Measurements from ENCODE around the gene DCUN1D3. TPM values are rescaled to one million over a fixed set of nuclear protein-coding genes. Genes with fewer than 3 reads are reported as not detected.

The DCUN1D3 gene
- total RNA-seq, 8 experiments from 2014 or later: 6.9 to 15.1 (median 11.0) TPM

GRCh38 chr16:20899071-20899470, 1.1 kb downstream of the DCUN1D3 start:
- Histone ChIP-seq H3K4me1 (replicated peaks in 1 of 2) (peaks cover 11 to 15% of the 10 kb centered on the region in 2 donors), H3K27ac (peak overlapping the region in 1 of 2 donors; percentile 99), H3K4me3 (peak overlapping the region; percentile 48 to 67 (median 59))
- in situ Hi-C loops (cut with MboI; ENCODE audit: low pct_unique_long_range_greater_than_20kb in 2 of 9, low sequenced_read_pairs in 9 of 9, unreplicated experiment in 9 of 9): no loop called here
- ATAC-seq (replicated peaks in 6 of 8): peak in 3 of 8 experiments; percentile 1 to 3 (median 3)
- WGBS, 10 experiments: 0 to 19% (median 11%) methylated on average over 2 to 5 of the region's 5 CpGs; no CpG with 5 or more reads in 1 of the 10 experiments

- H3K4me3 ChIP-seq: peak overlapping the region in 1 of 5 donors; percentile 67
- WGBS, 10 experiments: 60 to 100% (median 83%) methylated on average over 1 to 3 of the region's 3 CpGs; no CpG with 5 or more reads in 1 of the 10 experiments
- in situ Hi-C loops (cut with MboI; ENCODE audit: low pct_unique_long_range_greater_than_20kb in 2 of 9, low sequenced_read_pairs in 9 of 9, unreplicated experiment in 9 of 9): no loop called here
- peaks cover 11 to 15% of the 10 kb centered on the region in 2 donors for H3K4me1 ChIP-seq (replicated peaks in 1 of 2)
- ATAC-seq (replicated peaks in 6 of 8): no peak
- H3K27ac ChIP-seq: no peak overlapping the region
These were observed 2.2 kb downstream of the DCUN1D3 start for GRCh38 chr16:20897922-20898321.

DNA sequence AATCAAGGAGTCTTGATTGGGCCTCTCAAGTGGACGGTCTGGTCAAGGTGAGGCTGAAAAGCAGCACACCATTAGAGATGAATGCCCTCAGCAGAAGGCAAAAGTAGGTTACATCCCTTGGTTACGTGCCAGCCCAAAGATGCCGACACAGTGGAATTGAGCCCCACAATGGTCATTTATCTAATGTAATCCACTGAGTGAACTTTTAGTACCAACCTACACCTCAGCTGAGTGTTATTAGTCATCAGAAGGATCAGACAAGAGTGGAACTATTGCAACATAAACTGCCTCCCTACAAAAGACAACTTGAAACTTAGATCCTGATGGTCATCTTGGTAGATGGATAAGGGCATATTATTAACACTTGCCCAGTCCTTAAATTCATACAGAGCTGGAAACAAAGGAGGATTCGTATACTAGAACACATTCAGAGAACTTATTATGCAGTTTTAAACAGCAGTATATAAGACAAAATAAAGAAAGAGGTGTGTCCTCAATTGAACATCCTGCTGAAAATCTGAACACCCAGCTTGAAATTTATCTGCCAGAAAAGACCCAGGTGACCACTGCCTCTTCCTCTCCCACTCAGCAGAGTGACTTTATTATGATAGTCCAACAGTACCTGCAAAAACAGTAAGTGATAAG, 2.8 kb downstream of the DCUN1D3 start:
- ATAC-seq (replicated peaks in 6 of 8): no peak
- H3K4me3 ChIP-seq: no peak overlapping the region
- no peak overlapping the region for H3K27ac ChIP-seq
- 80 to 100% (median 96%) methylated on average over 1 to 4 of the region's 4 CpGs; no CpG with 5 or more reads in 2 of the 10 experiments for WGBS, 10 experiments
- in situ Hi-C loops (cut with MboI; ENCODE audit: low pct_unique_long_range_greater_than_20kb in 2 of 9, low sequenced_read_pairs in 9 of 9, unreplicated experiment in 9 of 9): no loop called here
- peaks cover 11 to 13% of the 10 kb centered on the region in 2 donors for H3K4me1 ChIP-seq (replicated peaks in 1 of 2)

DNA sequence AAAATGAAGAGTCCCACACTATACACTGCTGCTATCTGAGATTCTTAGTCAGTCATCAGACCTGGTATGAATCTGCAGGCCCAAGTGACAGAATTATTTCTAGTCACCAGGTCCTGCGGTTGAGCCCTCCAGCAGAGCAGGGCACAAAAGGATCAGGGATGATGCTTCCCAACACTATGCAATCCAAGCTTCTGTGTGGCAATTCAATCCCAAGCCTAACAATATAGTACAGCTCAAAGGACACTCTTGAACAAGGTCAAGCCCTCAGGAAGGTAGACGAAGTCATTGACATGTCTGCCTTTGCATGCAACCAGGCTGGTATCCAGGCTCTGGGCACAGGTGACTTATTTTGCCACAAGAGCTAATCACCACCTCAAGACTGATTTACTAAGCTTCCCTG, 5.8 kb downstream of the DCUN1D3 start:
- H3K27ac ChIP-seq: no peak overlapping the region
- no peak overlapping the region for H3K4me3 ChIP-seq
- peaks cover 6 to 7% of the 10 kb centered on the region in 2 donors for H3K4me1 ChIP-seq (replicated peaks in 1 of 2)
- 71 to 100% (median 82%) methylated on average over 1 to 2 of the region's 2 CpGs; no CpG with 5 or more reads in 5 of the 10 experiments for WGBS, 10 experiments
- in situ Hi-C loops (cut with MboI; ENCODE audit: low pct_unique_long_range_greater_than_20kb in 2 of 9, low sequenced_read_pairs in 9 of 9, unreplicated experiment in 9 of 9): no loop called here
- no peak for ATAC-seq (replicated peaks in 6 of 8)

- Histone ChIP-seq H3K4me1 (replicated peaks in 1 of 2) (no peaks in the 10 kb centered on the region), H3K4me3 (no peak overlapping the region), H3K27ac (no peak overlapping the region)
- in situ Hi-C loops (cut with MboI; ENCODE audit: low pct_unique_long_range_greater_than_20kb in 2 of 9, low sequenced_read_pairs in 9 of 9, unreplicated experiment in 9 of 9): no loop called here
- peak in 3 of 8 experiments; percentile 27 to 61 (median 29) for ATAC-seq (replicated peaks in 6 of 8)
- WGBS, 10 experiments: 80 to 100% (median 97%) methylated on average over 1 to 4 of the region's 4 CpGs; no CpG with 5 or more reads in 2 of the 10 experiments
These were observed 10.4 kb downstream of the DCUN1D3 start for GRCh38 chr16:20889625-20890275.

DNA sequence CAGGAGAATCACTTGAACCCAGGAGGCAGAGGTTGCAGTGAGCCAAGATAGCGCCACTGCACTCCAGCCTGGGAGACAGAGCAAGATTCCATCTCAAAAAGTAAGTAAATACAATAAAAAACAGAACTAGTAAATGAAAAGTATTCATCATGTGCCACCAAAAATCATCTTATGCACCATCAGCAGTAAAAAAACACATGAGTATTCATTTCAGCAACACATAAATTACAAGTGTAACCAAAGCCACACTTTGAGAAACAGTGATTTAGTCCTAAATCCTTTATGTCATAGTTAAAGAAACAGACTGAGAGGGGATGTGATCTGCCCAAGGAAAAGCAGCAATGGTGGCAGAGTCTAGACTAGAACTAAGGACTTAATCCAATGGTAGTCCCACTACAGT, 13.0 kb downstream of the DCUN1D3 start:
- Histone ChIP-seq H3K4me3 (no peak overlapping the region), H3K4me1 (replicated peaks in 1 of 2) (no peaks in the 10 kb centered on the region), H3K27ac (no peak overlapping the region)
- no peak for ATAC-seq (replicated peaks in 6 of 8)
- in situ Hi-C loops (cut with MboI; ENCODE audit: low pct_unique_long_range_greater_than_20kb in 2 of 9, low sequenced_read_pairs in 9 of 9, unreplicated experiment in 9 of 9): no loop called here
- WGBS, 10 experiments: 100% methylated on average over 1 of the region's 1 CpG; no CpG with 5 or more reads in 6 of the 10 experiments

GRCh38 chr16:20886320-20886719, 13.8 kb downstream of the DCUN1D3 start:
- WGBS, 10 experiments: 0 to 100% (median 83%) methylated on average over 1 of the region's 1 CpG; no CpG with 5 or more reads in 2 of the 10 experiments
- Histone ChIP-seq H3K27ac (no peak overlapping the region), H3K4me1 (replicated peaks in 1 of 2) (no peaks in the 10 kb centered on the region), H3K4me3 (no peak overlapping the region)
- in situ Hi-C loops (cut with MboI; ENCODE audit: low pct_unique_long_range_greater_than_20kb in 2 of 9, low sequenced_read_pairs in 9 of 9, unreplicated experiment in 9 of 9): no loop called here
- ATAC-seq (replicated peaks in 6 of 8): no peak

DNA sequence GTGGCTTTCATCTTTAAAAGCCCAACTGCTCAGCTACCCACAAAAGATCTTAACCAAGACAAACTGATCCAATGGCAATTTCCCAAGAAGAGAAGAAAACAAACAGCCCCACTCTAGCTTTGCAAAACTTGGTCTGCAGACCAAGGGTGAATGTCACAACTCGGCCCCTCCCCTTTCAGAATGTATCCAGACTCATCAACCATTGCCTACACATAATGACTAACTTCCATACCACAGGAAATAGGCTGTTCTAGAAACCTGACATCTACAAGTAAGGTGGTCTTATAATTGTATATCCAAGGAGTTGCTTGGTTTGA, 16.0 kb downstream of the DCUN1D3 start:
- WGBS, 10 experiments: 40 to 86% (median 80%) methylated on average over 1 of the region's 1 CpG; no CpG with 5 or more reads in 4 of the 10 experiments
- Histone ChIP-seq H3K4me3 (no peak overlapping the region), H3K4me1 (replicated peaks in 1 of 2) (peaks cover 6 to 11% of the 10 kb centered on the region in 2 donors), H3K27ac (no peak overlapping the region)
- in situ Hi-C loops (cut with MboI; ENCODE audit: low pct_unique_long_range_greater_than_20kb in 2 of 9, low sequenced_read_pairs in 9 of 9, unreplicated experiment in 9 of 9): no loop called here
- peak in 1 of 8 experiments; percentile 38 for ATAC-seq (replicated peaks in 6 of 8)

DNA sequence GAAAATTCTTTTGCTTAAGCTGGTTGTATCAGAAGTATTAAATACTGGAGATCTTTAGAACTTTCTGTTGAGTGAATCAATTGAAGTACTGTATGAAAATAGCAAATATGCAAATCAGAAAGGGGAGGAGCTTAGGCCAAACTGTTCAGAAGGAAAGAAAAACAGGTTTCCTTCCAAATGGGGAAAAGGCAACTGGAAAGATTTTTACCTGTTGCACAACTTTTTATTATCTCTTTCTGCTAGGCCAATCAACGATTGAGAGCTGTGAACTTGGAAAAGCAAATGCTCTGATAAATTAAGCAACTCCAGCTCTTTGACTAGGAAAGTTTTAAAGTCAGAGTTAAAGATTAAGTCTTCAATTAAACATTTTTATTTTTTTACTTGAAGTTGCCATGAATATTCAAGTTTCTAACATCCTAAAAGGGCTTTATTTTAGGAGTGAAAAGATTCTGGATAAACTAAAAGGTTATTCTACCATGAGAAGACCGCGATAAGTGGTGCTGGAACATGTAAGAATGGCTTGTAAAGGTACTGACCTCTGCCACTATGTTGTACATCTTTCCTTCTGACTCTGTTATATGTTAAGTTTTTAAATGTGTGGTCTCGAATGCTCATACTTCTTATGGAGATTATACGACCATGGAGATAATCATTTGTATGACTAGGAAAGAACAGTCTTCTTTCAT, 16.5 kb downstream of the DCUN1D3 start:
- H3K4me1 ChIP-seq (replicated peaks in 1 of 2): peaks cover 11 to 16% of the 10 kb centered on the region in 2 donors
- 57 to 100% (median 71%) methylated on average over 1 to 5 of the region's 5 CpGs for WGBS, 10 experiments
- in situ Hi-C loops (cut with MboI; ENCODE audit: low pct_unique_long_range_greater_than_20kb in 2 of 9, low sequenced_read_pairs in 9 of 9, unreplicated experiment in 9 of 9): no loop called here
- ATAC-seq (replicated peaks in 6 of 8): no peak
- no peak overlapping the region for H3K27ac ChIP-seq
- H3K4me3 ChIP-seq: no peak overlapping the region

- ATAC-seq (replicated peaks in 6 of 8): no peak
- 63 to 100% (median 84%) methylated on average over 1 to 6 of the region's 6 CpGs for WGBS, 10 experiments
- no peak overlapping the region for H3K27ac ChIP-seq
- H3K4me3 ChIP-seq: no peak overlapping the region
- in situ Hi-C loops (cut with MboI; ENCODE audit: low pct_unique_long_range_greater_than_20kb in 2 of 9, low sequenced_read_pairs in 9 of 9, unreplicated experiment in 9 of 9): no loop called here
- peaks cover 15 to 21% of the 10 kb centered on the region in 2 donors for H3K4me1 ChIP-seq (replicated peaks in 1 of 2)
These were observed 18.7 kb downstream of the DCUN1D3 start for GRCh38 chr16:20881503-20881878.

DNA sequence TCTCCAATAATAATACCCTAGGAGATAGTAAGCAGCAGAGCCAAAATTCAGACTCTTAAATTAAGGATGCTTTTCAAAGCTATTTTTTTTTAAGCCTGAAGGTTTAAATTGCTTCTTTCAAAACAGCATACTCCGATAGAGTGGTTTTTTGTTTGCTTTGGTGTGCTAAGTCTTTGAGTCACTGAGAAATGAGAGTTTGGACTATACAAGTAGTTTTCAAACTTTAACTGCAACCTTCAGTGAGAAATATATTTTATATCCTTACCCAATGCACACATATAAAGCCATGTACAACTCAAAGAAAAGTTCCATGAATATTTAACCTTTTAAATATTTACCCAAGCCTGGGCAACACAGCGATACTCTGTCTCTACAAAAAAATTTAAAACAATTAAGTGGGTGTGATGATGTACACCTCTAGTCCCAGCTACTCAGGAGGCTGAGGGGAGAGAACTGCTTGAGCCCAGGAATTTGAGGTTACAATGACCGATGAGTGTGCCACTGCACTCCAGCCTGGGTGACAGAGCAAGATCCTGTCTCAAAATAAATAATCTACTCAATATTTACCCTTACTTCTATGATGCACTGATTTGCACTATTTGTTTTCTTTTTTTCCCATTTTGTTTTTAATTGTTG, 19.2 kb downstream of the DCUN1D3 start:
- H3K4me1 ChIP-seq (replicated peaks in 1 of 2): peaks cover 15 to 21% of the 10 kb centered on the region in 2 donors
- in situ Hi-C loops (cut with MboI; ENCODE audit: low pct_unique_long_range_greater_than_20kb in 2 of 9, low sequenced_read_pairs in 9 of 9, unreplicated experiment in 9 of 9): no loop called here
- 68 to 100% (median 95%) methylated on average over 1 to 3 of the region's 3 CpGs for WGBS, 10 experiments
- ATAC-seq (replicated peaks in 6 of 8): peak in 1 of 8 experiments; percentile 18
- H3K4me3 ChIP-seq: no peak overlapping the region
- no peak overlapping the region for H3K27ac ChIP-seq

DNA sequence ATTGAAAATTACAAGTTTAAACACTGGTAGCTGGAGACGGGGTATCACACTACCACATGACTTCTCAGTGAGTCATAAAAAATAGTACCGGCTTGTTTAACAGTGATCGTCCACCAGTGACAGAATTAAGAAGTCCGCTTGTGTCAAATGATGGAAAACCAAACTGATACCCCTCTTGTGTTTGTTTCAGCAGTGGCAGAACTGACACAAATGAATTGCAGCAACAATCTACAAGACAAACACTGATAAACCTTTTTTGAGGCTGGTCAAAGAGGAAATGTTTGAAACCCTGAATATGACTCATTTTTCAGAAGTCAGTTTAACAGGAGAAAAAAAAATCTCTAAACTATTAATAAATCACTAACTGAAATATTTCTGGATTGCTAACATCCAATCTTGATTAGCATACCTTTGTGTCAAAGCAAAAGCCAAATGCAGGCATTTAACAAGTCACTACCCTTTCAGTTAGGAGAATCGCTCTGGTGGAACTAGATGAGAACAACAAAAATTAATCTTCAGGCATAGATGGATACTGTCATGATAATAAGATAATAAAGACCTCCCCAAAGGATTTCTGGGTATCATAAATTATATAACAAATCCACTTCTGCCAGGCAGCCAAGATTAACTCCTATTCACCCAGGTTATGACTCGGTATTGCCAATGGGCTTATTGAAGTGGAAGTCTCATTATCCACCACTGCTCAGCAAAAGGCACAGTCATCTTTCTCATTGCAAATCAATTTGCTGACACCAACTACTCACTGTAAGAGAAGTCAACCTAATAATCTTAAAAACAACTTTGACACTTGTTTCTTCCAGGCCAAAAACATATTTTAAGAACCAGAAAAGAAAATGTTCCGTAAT, 20.8 kb downstream of the DCUN1D3 start:
- ATAC-seq (replicated peaks in 6 of 8): peak; percentile 24 to 79 (median 66)
- in situ Hi-C loops (cut with MboI; ENCODE audit: low pct_unique_long_range_greater_than_20kb in 2 of 9, low sequenced_read_pairs in 9 of 9, unreplicated experiment in 9 of 9): no loop called here
- WGBS, 10 experiments: 30 to 56% (median 48%) methylated on average over 2 to 7 of the region's 7 CpGs
- Histone ChIP-seq H3K27ac (no peak overlapping the region), H3K4me3 (no peak overlapping the region), H3K4me1 (replicated peaks in 1 of 2) (peaks cover 17 to 25% of the 10 kb centered on the region in 2 donors)

All from motor neuron (in vitro differentiated cells).